H1 (cell line): Measurements from ENCODE around the gene DOK6. TPM values are rescaled to one million over a fixed set of nuclear protein-coding genes. Genes with fewer than 3 reads are reported as not detected.

ENCODE experiments used
- CHD7 ChIP-seq: fragments of 300-600 bp; sonication (generic); IDR thresholded peaks from 2 replicates; pipeline ENCODE4 v1.7.1; 2012; ENCODE audit warnings: low read length, moderate library complexity, mild to moderate bottlenecking, inconsistent platforms; ENCODE audit not compliant: insufficient replicate concordance
- EGR1 ChIP-seq: IDR thresholded peaks from 2 replicates; pipeline ENCODE4 v1.6.1; 2011; ENCODE audit warnings: low read depth, low read length, borderline replicate concordance
- EZH2 ChIP-seq: fragments of 200-600 bp; sonication (generic); IDR thresholded peaks from 2 replicates; pipeline ENCODE4 v1.7.1; 2012; ENCODE audit warnings: low read depth, mild to moderate bottlenecking, moderate library complexity, low read length, inconsistent platforms; ENCODE audit not compliant: severe bottlenecking
- GABPA ChIP-seq: IDR thresholded peaks from 2 replicates; pipeline ENCODE4 v1.6.1; 2011; ENCODE audit warnings: mild to moderate bottlenecking, low read length, moderate library complexity, borderline replicate concordance; ENCODE audit not compliant: insufficient read depth
- HDAC6 ChIP-seq: IDR thresholded peaks from one replicate; pipeline ENCODE4 v1.7.1; 2012; ENCODE audit warnings: low read depth, mild to moderate bottlenecking, inconsistent platforms, low read length, moderate library complexity
- PHF8 ChIP-seq: fragments of 200-600 bp; sonication (generic); conservative IDR thresholded peaks from 2 replicates; pipeline ENCODE4 v1.7.1; 2012; ENCODE audit warnings: low read depth, mild to moderate bottlenecking, inconsistent platforms, low read length, moderate library complexity
- POLR2AphosphoS5 ChIP-seq: IDR thresholded peaks from 2 replicates; pipeline ENCODE4 v1.6.1; 2011; ENCODE audit warnings: low read depth, low read length
- RAD21 ChIP-seq, 2 experiments: IDR thresholded peaks in 1 of 2; conservative IDR thresholded peaks in 1 of 2; 2 replicates each; pipeline ENCODE4 v1.6.1; 2011; ENCODE audit warnings: low read depth in 2 of 2, low read length in 2 of 2, improper control_type of control experiment in 1 of 2, inconsistent platforms in 1 of 2, mild to moderate bottlenecking in 1 of 2, moderate library complexity in 1 of 2
- RXRA ChIP-seq: IDR thresholded peaks from 2 replicates; pipeline ENCODE4 v1.6.1; 2011; ENCODE audit warnings: low read depth, mild to moderate bottlenecking, low read length, moderate library complexity; ENCODE audit not compliant: insufficient read depth
- polyA plus RNA-seq, 7 experiments: library from polyadenylated mRNA; depleted of rRNA in 3 of 7; stranded (reverse) in 5 of 7; unstranded in 2 of 7; fragments of >200 nt in 5 of 7; fragments of 200-250 nt in 2 of 7; gene quantifications; 1 replicate in 5 of 7; 2 replicates in 1 of 7; 4 replicates in 1 of 7; pipeline versions ENCODE4 v1.2.1 to v1.2.3, GENCODE V29; 2011 to 2013; ENCODE audit warnings: missing spikeins in 2 of 7, mixed read lengths in 2 of 7
- total RNA-seq: library from RNA; stranded (reverse); fragmentation: NEBNext Ultra II Directional; extraction: Animal tissue kit (Norgen Biotek cat#: 25700); gene quantifications from 2 replicates; pipeline ENCODE4 v1.2.1, GENCODE V29; 2021
- TF ChIP-seq, protein P1 (sequence below): IDR thresholded peaks from 2 replicates; pipeline ENCODE4 v1.6.1; 2011; ENCODE audit warnings: low read depth, mild to moderate bottlenecking, low read length; ENCODE audit not compliant: insufficient read depth

DOK6 gene
- total and polyA plus RNA-seq, 2 of the 8 experiments (the other 6 are each of a cell fraction or from before 2014, with no cell fraction given) = 0.33 to 0.50 TPM

DNA sequence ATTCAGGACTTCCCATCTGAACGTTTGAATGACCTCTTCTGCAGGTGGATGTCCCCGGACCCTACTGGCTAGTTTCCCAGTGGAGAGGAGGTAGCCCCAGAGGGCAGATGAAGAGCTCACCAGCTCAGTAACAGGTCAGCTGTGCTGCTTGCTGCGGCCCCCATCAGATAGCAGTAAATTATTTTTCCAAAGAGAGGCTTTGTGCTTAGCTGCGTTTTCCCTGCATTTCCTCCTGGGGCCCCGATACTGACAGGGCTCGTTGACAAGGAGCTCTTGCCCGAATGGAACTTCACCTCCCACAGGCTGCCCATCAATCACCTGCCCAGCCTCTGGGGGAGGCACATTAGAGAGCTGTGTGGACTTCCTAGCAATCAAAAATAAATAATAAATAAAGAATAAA, 185.8 kb downstream of the DOK6 start (continued):
- TF ChIP-seq CHD7 (no peak), EZH2 (no peak), RAD21 (IDR thresholded peaks at IDR 0.05 in 1 of 2, conservative IDR thresholded peaks at IDR 0.05 in 1 of 2; ENCODE audit: low read depth in 2 of 2, low read length in 2 of 2) (no peak), HDAC6 (no peak), RXRA (no peak), PHF8 (no peak), EGR1 (no peak), GABPA (no peak), POLR2AphosphoS5 (no peak)
- TF ChIP-seq, protein P1, sequence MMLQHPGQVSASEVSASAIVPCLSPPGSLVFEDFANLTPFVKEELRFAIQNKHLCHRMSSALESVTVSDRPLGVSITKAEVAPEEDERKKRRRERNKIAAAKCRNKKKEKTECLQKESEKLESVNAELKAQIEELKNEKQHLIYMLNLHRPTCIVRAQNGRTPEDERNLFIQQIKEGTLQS = no peak
